ENCODE results near the gene SEZ6L2. TPM values are rescaled to one million over a fixed set of nuclear protein-coding genes. Genes with fewer than 3 reads are reported as not detected.
"Not testable (repeated sequence)": the region's sequence is repeated elsewhere in the genome, so short reads cannot be mapped to it uniquely, and the experiment has no call there.

SEZ6L2 gene
- total RNA-seq, 1 donor from 2014 or later = 34.2 TPM

DNA sequence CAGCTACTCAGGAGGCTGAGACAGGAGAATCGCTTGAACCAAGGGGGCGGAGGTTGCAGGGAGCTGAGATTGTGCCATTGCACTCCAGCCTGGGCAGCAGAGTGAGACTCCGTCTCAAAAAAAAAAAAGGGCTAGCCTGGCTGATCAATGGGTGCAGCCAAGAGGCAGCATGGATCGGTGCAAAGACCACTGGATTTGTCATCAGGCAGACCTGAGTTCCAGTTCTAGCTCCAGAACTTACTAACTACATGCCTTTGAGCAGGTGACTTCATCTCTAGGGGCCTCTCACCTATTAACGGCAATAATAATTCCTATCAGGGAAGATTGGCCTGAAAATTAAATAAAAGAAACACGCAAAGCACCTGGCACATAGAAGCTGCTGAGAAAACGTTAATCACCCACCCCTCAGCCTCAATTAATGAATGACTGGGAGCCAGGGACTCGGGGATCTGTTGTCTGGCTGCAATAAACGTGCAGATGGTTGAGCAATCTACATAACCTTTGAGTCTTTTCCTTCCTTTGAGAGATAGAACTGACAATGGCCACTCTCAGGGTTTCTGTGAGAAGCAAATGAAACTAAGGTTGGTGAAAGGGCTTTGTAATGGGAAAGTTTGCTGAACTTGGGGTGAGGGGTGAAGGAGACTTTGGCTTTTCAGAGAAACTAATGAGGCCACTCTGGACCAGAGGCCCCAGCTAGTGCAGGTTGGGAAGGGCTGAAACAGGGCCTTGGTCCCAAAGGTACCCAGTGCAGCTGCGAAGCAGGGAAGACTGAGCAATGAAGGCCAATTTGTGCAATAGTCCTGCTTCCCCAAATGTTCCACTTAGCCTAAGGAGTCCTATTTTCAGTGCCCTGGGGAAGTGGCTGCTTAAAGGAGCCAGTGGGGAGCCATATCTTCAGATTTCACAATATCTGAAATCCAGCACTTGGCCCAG is 7.6 kb downstream of the SEZ6L2 start:
- no peak for DNase-seq (ENCODE audit: low spot score)
- Mint-ChIP-seq H3K9me3 (ENCODE audit: unreplicated experiment) (no peaks in the 10 kb centered on the region), H3K27me3 (ENCODE audit: unreplicated experiment) (peaks cover 4% of the 10 kb centered on the region), H3K4me1 (ENCODE audit: unreplicated experiment) (no peaks in the 10 kb centered on the region), H3K36me3 (ENCODE audit: low read depth, unreplicated experiment) (no peaks in the 10 kb centered on the region), H3K27ac (ENCODE audit: unreplicated experiment) (no peak overlapping the region), H3K4me3 (ENCODE audit: unreplicated experiment) (no peak overlapping the region)
- TF ChIP-seq, protein P1, sequence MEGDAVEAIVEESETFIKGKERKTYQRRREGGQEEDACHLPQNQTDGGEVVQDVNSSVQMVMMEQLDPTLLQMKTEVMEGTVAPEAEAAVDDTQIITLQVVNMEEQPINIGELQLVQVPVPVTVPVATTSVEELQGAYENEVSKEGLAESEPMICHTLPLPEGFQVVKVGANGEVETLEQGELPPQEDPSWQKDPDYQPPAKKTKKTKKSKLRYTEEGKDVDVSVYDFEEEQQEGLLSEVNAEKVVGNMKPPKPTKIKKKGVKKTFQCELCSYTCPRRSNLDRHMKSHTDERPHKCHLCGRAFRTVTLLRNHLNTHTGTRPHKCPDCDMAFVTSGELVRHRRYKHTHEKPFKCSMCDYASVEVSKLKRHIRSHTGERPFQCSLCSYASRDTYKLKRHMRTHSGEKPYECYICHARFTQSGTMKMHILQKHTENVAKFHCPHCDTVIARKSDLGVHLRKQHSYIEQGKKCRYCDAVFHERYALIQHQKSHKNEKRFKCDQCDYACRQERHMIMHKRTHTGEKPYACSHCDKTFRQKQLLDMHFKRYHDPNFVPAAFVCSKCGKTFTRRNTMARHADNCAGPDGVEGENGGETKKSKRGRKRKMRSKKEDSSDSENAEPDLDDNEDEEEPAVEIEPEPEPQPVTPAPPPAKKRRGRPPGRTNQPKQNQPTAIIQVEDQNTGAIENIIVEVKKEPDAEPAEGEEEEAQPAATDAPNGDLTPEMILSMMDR (IDR thresholded peaks at IDR 0.05; ENCODE audit: unreplicated experiment) = no peak

DNA sequence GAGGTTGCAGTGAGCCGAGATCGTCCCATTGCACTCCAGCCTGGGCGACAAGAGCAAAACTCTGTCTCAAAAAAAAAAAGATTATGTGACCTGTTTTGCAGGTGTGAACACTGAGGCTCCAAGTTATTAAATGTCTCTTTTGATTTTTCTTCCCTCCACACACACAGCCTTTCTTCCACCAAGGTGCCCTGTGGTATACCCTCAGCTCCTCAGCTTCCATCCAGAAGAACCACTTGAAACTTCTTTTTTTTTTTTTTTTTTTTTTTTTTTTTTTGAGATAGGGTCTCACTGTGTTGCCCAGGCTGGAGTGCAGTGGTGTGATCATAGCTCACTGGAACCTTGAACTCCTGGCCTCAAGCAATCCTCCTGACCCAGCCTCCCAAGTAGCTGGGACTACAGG is 10.0 kb downstream of the SEZ6L2 start:
- H3K36me3 Mint-ChIP-seq (ENCODE audit: low read depth, unreplicated experiment); H3K27ac Mint-ChIP-seq (ENCODE audit: unreplicated experiment); H3K27me3 Mint-ChIP-seq (ENCODE audit: unreplicated experiment); DNase-seq (ENCODE audit: low spot score); H3K4me1 Mint-ChIP-seq (ENCODE audit: unreplicated experiment); H3K4me3 Mint-ChIP-seq (ENCODE audit: unreplicated experiment); H3K9me3 Mint-ChIP-seq (ENCODE audit: unreplicated experiment): not testable (repeated sequence)

DNA sequence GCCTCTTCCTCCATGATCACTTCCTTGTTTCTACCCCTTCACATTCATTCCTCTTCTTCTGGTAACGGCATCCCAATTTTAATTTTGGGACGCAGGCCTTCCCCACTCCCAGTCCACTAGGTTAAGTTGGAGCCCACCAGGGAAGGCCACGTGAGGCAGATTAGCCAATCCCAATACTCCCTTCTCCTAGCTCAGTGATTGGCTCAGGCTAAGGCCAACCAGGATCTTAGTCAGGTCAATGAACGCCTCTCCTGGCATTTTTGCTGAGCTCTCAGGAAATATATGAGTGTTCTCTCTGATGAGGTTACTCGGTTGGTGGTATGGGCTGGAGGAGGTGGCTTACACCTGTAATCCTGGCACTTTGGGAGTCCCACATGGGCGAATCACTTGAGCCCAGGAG is 15.4 kb downstream of the SEZ6L2 start:
- Mint-ChIP-seq H3K4me1 (ENCODE audit: unreplicated experiment) (no peaks in the 10 kb centered on the region), H3K36me3 (ENCODE audit: low read depth, unreplicated experiment) (peaks cover 12% of the 10 kb centered on the region), H3K27me3 (ENCODE audit: unreplicated experiment) (peaks cover 2% of the 10 kb centered on the region), H3K27ac (ENCODE audit: unreplicated experiment) (no peak overlapping the region), H3K9me3 (ENCODE audit: unreplicated experiment) (no peaks in the 10 kb centered on the region), H3K4me3 (ENCODE audit: unreplicated experiment) (no peak overlapping the region)
- DNase-seq (ENCODE audit: low spot score) = no peak
- TF ChIP-seq, protein P1 (IDR thresholded peaks at IDR 0.05; ENCODE audit: unreplicated experiment) = no peak

DNA sequence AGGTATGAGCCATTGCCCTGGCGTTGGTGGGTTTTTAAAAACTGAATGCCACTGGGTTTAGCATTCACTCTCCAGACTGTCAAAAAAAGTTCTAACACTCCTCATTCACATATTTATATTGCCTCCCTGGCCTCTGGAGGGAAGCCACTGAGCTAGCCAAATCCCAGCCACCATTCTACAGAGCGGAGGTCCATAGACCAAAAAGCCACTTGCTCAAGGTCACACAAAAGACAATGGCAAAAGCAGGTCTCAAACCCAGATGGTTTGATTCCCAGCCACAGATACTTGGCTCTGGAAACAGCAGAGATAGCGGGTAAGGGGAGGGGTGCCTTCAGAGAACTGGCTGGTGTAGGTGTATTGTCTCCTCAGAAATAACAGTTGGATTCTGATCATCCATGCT is 18.3 kb downstream of the SEZ6L2 start:
- Mint-ChIP-seq H3K27me3 (ENCODE audit: unreplicated experiment) (peaks cover 6% of the 10 kb centered on the region), H3K36me3 (ENCODE audit: low read depth, unreplicated experiment) (peaks cover 14% of the 10 kb centered on the region), H3K4me1 (ENCODE audit: unreplicated experiment) (peaks cover 4% of the 10 kb centered on the region), H3K27ac (ENCODE audit: unreplicated experiment) (peak overlapping the region; percentile 61), H3K9me3 (ENCODE audit: unreplicated experiment) (no peaks in the 10 kb centered on the region), H3K4me3 (ENCODE audit: unreplicated experiment) (no peak overlapping the region)
- no peak for DNase-seq (ENCODE audit: low spot score)
- TF ChIP-seq, protein P1 (IDR thresholded peaks at IDR 0.05; ENCODE audit: unreplicated experiment) = no peak

DNA sequence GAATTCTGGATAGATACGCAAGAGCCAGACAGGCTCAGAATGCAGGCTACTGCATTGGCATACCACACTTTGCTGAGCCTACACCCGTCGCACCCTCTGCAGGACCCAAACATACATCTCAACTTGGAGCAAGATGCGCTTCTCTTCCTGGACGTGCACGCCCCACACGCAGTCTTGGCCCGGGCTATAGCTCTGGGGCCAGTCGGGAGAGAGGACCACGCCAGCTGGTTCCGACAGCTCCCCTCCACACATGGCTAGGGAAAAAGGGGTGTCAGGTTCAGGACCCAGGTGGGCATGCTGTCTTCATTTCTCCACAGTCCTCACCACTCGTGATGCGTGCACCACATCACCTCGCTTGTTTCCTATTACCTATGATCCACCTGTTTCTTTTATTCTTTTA is 21.2 kb downstream of the SEZ6L2 start:
- H3K4me1 Mint-ChIP-seq (ENCODE audit: unreplicated experiment) = peaks cover 4% of the 10 kb centered on the region
- no peaks in the 10 kb centered on the region for H3K9me3 Mint-ChIP-seq (ENCODE audit: unreplicated experiment)
- H3K36me3 Mint-ChIP-seq (ENCODE audit: low read depth, unreplicated experiment) = peaks cover 7% of the 10 kb centered on the region
- H3K4me3 Mint-ChIP-seq (ENCODE audit: unreplicated experiment) = no peak overlapping the region
- H3K27ac Mint-ChIP-seq (ENCODE audit: unreplicated experiment) = no peak overlapping the region
- TF ChIP-seq, protein P1 (IDR thresholded peaks at IDR 0.05; ENCODE audit: unreplicated experiment) = no peak
- H3K27me3 Mint-ChIP-seq (ENCODE audit: unreplicated experiment) = peaks cover 6% of the 10 kb centered on the region
- DNase-seq (ENCODE audit: low spot score) = no peak

Measured in endothelial cell (in vitro differentiated cells).